Heart left ventricle (tissue), 16 donors: ENCODE data around the gene CDY1. TPM values are rescaled to one million over a fixed set of nuclear protein-coding genes. Genes with fewer than 3 reads are reported as not detected.
"Not testable (repeated sequence)": the region's sequence is repeated elsewhere in the genome, so short reads cannot be mapped to it uniquely, and the experiment has no call there.

Experiments used
- ATAC-seq, 4 donors: fragments of 200-7000 bp; cut with Tn5 transposase; one replicate each; pipeline ENCODE4 v1.9.1; 2020 to 2022; ENCODE audit warnings: moderate library complexity in 4 of 4, mild to moderate bottlenecking in 3 of 4, moderate number of reproducible peaks in 1 of 4
- DNase-seq, 5 donors: peaks; one replicate each; pipeline ENCODE4 v3.0.0-alpha.2; 2020
- H3K27ac ChIP-seq, 12 donors: fragments of 200-600 bp; sonication (generic) in 4 of 12; one replicate each; pipeline versions ENCODE4 v1.5.0 to v1.8.0; 2016 to 2022; ENCODE audit warnings: mild to moderate bottlenecking in 2 of 12
- H3K27me3 ChIP-seq, 9 donors: fragments of 200-600 bp; sonication (generic) in 2 of 9; one replicate each; pipeline versions ENCODE4 v1.5.1 to v1.8.0; 2016 to 2022; ENCODE audit warnings: mild to moderate bottlenecking in 3 of 9
- H3K36me3 ChIP-seq, 9 donors: fragments of 200-600 bp; sonication (generic) in 2 of 9; one replicate each; pipeline versions ENCODE4 v1.5.0 to v1.8.0; 2018 to 2022; ENCODE audit warnings: mild to moderate bottlenecking in 2 of 9
- H3K4me1 ChIP-seq, 12 donors: fragments of 200-600 bp; sonication (generic) in 4 of 12; one replicate each; pipeline versions ENCODE4 v1.5.0 to v1.8.0; 2016 to 2022; ENCODE audit warnings: mild to moderate bottlenecking in 3 of 12
- H3K4me3 ChIP-seq, 12 donors: fragments of 200-600 bp; sonication (generic) in 4 of 12; one replicate each; pipeline versions ENCODE4 v1.5.0 to v1.8.0; 2017 to 2022; ENCODE audit warnings: mild to moderate bottlenecking in 9 of 12, moderate library complexity in 4 of 12
- H3K9me3 ChIP-seq, 12 donors: fragments of 200-600 bp; sonication (generic) in 4 of 12; one replicate each; pipeline versions ENCODE4 v1.5.0 to v1.8.0; 2016 to 2022; ENCODE audit warnings: mild to moderate bottlenecking in 1 of 12
- WGBS, 4 donors: extraction: QIAGEN DNeasy Blood & Tissue Kit in 2 of 4; methylation state at CpG; one replicate each; pipeline versions ENCODE4 v1.1.5 to v1.1.7; 2013 to 2018; 5-methylcytosine and 5-hydroxymethylcytosine counted together
- intact Hi-C, 10 donors: fragments of 100-400 bp; cut with DNase I; formaldehyde crosslinking; loops; one replicate each; pipeline versions ENCODE4 v1.11.1 to v1.14.2; 2022
- long read RNA-seq, 3 donors: library from polyadenylated mRNA; unstranded; transcript quantifications; one replicate each; pipeline ENCODE4 v2.0.0, GENCODE V29; 2020 to 2021
- polyA plus RNA-seq, 2 donors: library from polyadenylated mRNA; stranded (reverse); fragments of 200-250 nt; gene quantifications; one replicate each; pipeline ENCODE4 v1.2.3, GENCODE V29; 2013
- total RNA-seq, 9 donors: library from RNA; depleted of rRNA in 2 of 9; stranded (reverse); fragments of >200 nt in 2 of 9; fragmentation: NEBNext Ultra II Directional in 3 of 9; extraction: Animal tissue kit (Norgen Biotek cat#: 25700) in 3 of 9; gene quantifications; one replicate each; pipeline versions ENCODE4 v1.1.0 to v1.2.4, GENCODE V29; 2016 to 2023
- donor health status: ischemic (EF 13 %, LVEDD 7.1; RV severe dilation, severe dysfunction).
- donor health status: healthy with polysubstance abuse.
- donor health status: DM: no; HTN: yes; CAD: no.
- donor health status: DM: no; HTN: no; CAD: no.
- donor health status: ischemic (EF 25% LVEDD 6.9; RV normal size, moderate dysfunction).
- donor health status: ischemic (EF 25% LVEDD 5.7; RV mildly dilated, moderate dysfunction).
- donor health status: healthy.
- donor health status: DM: yes; HTN: yes; CAD: no.
- donor health status: ischemic (EF 35%, LVEDD 5.7; RV mildly dilated, moderate dysfunction).
- donor health status: nonischemic (EF 11% LVEDD 7.7; RV severe dilation, severe dysfunction).
- donor health status: DM: yes; HTN: yes; CAD: no.
- donor health status: PGD.
- donor health status: ischemic (EF 29% LVEDD 5.4; RV normal size, mild dysfunction).
- donor health status: nonischemic (EF 23%, LVEDD 6.1; RV moderate dilation, normal function).

Gene CDY1
- not detected for total RNA-seq
- not detected for polyA plus RNA-seq
- long read RNA-seq, donor 1 = 0 reads
- long read RNA-seq, donor 2 = 0 reads
- long read RNA-seq, donor 3 = 0 reads

- intact Hi-C loops, DNase-seq, ATAC-seq, H3K27ac ChIP-seq, H3K27me3 ChIP-seq, H3K4me3 ChIP-seq, H3K36me3 ChIP-seq, H3K9me3 ChIP-seq, H3K4me1 ChIP-seq: not testable (repeated sequence)
- WGBS, 4 donors = no CpG with 5 or more reads among the region's 2 CpGs
Observed at GRCh38 chrY:25621817-25622216, at the start of gene CDY1. TSS of gene CDY1 (plus strand) at chrY:25622117. CDS start at chrY:25622443, 326 bp downstream.

GRCh38 chrY:25593336-25593735 is 28.6 kb upstream of the CDY1 start:
- ATAC-seq, DNase-seq, H3K27me3 ChIP-seq, H3K27ac ChIP-seq, H3K4me1 ChIP-seq, H3K36me3 ChIP-seq, H3K9me3 ChIP-seq, H3K4me3 ChIP-seq, intact Hi-C loops: not testable (repeated sequence)
- no CpG with 5 or more reads among the region's 2 CpGs for WGBS, 4 donors

GRCh38 chrY:25620209-25620608 is 1.7 kb upstream of the CDY1 start:
- not testable (repeated sequence) for ATAC-seq

GRCh38 chrY:25626524-25626923 is 4.6 kb downstream of the CDY1 start:
- H3K4me1 ChIP-seq, intact Hi-C loops, H3K27ac ChIP-seq, H3K36me3 ChIP-seq, DNase-seq, H3K4me3 ChIP-seq, ATAC-seq, H3K27me3 ChIP-seq, H3K9me3 ChIP-seq: not testable (repeated sequence)
- no CpG with 5 or more reads among the region's 3 CpGs for WGBS, 4 donors

More at GRCh38 chrY:25620209-25620608, 1.7 kb upstream of the CDY1 start:
- intact Hi-C loops, DNase-seq, H3K36me3 ChIP-seq, H3K4me3 ChIP-seq, H3K27ac ChIP-seq, H3K27me3 ChIP-seq, H3K4me1 ChIP-seq, H3K9me3 ChIP-seq: not testable (repeated sequence)

GRCh38 chrY:25630383-25631112 is 8.6 kb downstream of the CDY1 start:
- intact Hi-C loops, H3K27ac ChIP-seq, H3K4me3 ChIP-seq, H3K27me3 ChIP-seq, DNase-seq, H3K9me3 ChIP-seq, ATAC-seq, H3K36me3 ChIP-seq, H3K4me1 ChIP-seq: not testable (repeated sequence)
- WGBS, 4 donors = no CpG with 5 or more reads among the region's 4 CpGs

GRCh38 chrY:25639852-25640251 is 17.9 kb downstream of the CDY1 start:
- H3K36me3 ChIP-seq, H3K4me3 ChIP-seq, H3K4me1 ChIP-seq, DNase-seq, H3K9me3 ChIP-seq, H3K27ac ChIP-seq, H3K27me3 ChIP-seq, ATAC-seq, intact Hi-C loops: not testable (repeated sequence)
- no CpG with 5 or more reads among the region's 3 CpGs for WGBS, 4 donors

- ATAC-seq, H3K4me3 ChIP-seq, H3K27ac ChIP-seq, intact Hi-C loops, H3K9me3 ChIP-seq, DNase-seq, H3K4me1 ChIP-seq, H3K27me3 ChIP-seq, H3K36me3 ChIP-seq: not testable (repeated sequence)
- whole genome bisulfite sequencing, 4 donors = no CpG with 5 or more reads among the region's 9 CpGs
Observed at GRCh38 chrY:25643024-25643915, 21.4 kb downstream of the CDY1 start.
